OCI-LY1 (cell line): ENCODE results near the gene PTPN5.

Source experiments
- H2AFZ ChIP-seq: fragments of 200-600 bp; sonication (generic), shearing (Covaris generic); 2 replicates; pipeline ENCODE4 v1.6.0; 2014; ENCODE audit warnings: antibody characterized with exemption, mild to moderate bottlenecking, low read length
- H3F3A ChIP-seq: fragments of 200-600 bp; sonication (generic), shearing (Covaris generic); 2 replicates; pipeline ENCODE4 v1.6.0; 2014; ENCODE audit warnings: mild to moderate bottlenecking, antibody characterized with exemption, low read length, moderate library complexity; ENCODE audit not compliant: insufficient read depth
- H3K27ac ChIP-seq: fragments of 200-600 bp; sonication (generic); 2 replicates; pipeline ENCODE4 v1.5.1; 2014; ENCODE audit warnings: low read length, mixed run types, mild to moderate bottlenecking, low read depth; ENCODE audit not compliant: poor library complexity, severe bottlenecking
- H3K27me3 ChIP-seq: fragments of 200-600 bp; sonication (generic); 2 replicates; pipeline ENCODE4 v1.6.0; 2014; ENCODE audit warnings: antibody characterized with exemption, mild to moderate bottlenecking, low read length, moderate library complexity; ENCODE audit not compliant: insufficient read depth
- H3K36me3 ChIP-seq: fragments of 200-600 bp; sonication (generic); 2 replicates; pipeline ENCODE4 v1.6.1; 2014; ENCODE audit warnings: mild to moderate bottlenecking, antibody characterized with exemption, low read length, moderate library complexity, mixed read lengths; ENCODE audit not compliant: insufficient read depth
- H3K4me1 ChIP-seq: fragments of 200-600 bp; sonication (generic); 2 replicates; pipeline ENCODE4 v1.5.1; 2014; ENCODE audit warnings: mild to moderate bottlenecking, low read length, moderate library complexity; ENCODE audit not compliant: insufficient read depth, severe bottlenecking
- H3K4me2 ChIP-seq: fragments of 200-600 bp; sonication (generic), shearing (Covaris generic); 2 replicates; pipeline ENCODE4 v1.6.1; 2014; ENCODE audit warnings: low read length
- H3K4me3 ChIP-seq: fragments of 200-600 bp; sonication (generic); 2 replicates; pipeline ENCODE4 v1.5.1; 2014; ENCODE audit warnings: low read length, low read depth, mild to moderate bottlenecking, mixed read lengths; ENCODE audit not compliant: poor library complexity, severe bottlenecking
- H3K79me2 ChIP-seq: fragments of 200-600 bp; shearing (Covaris generic); 2 replicates; pipeline ENCODE4 v1.6.1; 2016; ENCODE audit warnings: mixed run types, low read length, mixed read lengths; ENCODE audit not compliant: insufficient read depth
- H3K9ac ChIP-seq: fragments of 200-600 bp; sonication (generic), shearing (Covaris generic); 2 replicates; pipeline ENCODE4 v1.6.1; 2014; ENCODE audit warnings: mild to moderate bottlenecking, low read length, mixed read lengths
- H3K9me2 ChIP-seq: fragments of 200-600 bp; sonication (generic), shearing (Covaris generic); 2 replicates; pipeline ENCODE4 v1.6.1; 2014; ENCODE audit warnings: low read depth, mild to moderate bottlenecking, low read length, mixed read lengths
- H3K9me3 ChIP-seq: fragments of 200-600 bp; shearing (Covaris generic); 2 replicates; pipeline ENCODE4 v1.6.1; 2014; ENCODE audit warnings: low read length, mixed read lengths
- H4K20me1 ChIP-seq: fragments of 200-600 bp; sonication (generic), shearing (Covaris generic); 2 replicates; pipeline ENCODE4 v1.6.0; 2016; ENCODE audit warnings: mild to moderate bottlenecking, low read length; ENCODE audit not compliant: insufficient read depth
- CTCF ChIP-seq: fragments of 200-600 bp; sonication (generic), shearing (Covaris generic); IDR thresholded peaks from 2 replicates; pipeline ENCODE4 v1.5.1; 2017; ENCODE audit warnings: mild to moderate bottlenecking, antibody characterized with exemption, low read length, moderate library complexity, mixed read lengths
- EZH2 ChIP-seq: fragments of 200-600 bp; sonication (generic), shearing (Covaris generic); IDR thresholded peaks from 2 replicates; pipeline ENCODE4 v1.8.0; 2017; ENCODE audit warnings: borderline replicate concordance, mixed run types, mild to moderate bottlenecking, antibody characterized with exemption, low read length, moderate library complexity, mixed read lengths

The PTPN5 gene

GRCh38 chr11:18722293-18722637 is 69.3 kb downstream of the PTPN5 start:
- H3K4me3 ChIP-seq, result peak overlapping the region; percentile 66

GRCh38 chr11:18721561-18722292 is 69.9 kb downstream of the PTPN5 start:
- Histone ChIP-seq H3K36me3 (no peaks in the 10 kb centered on the region), H3K4me3 (peak overlapping the region; percentile 66), H4K20me1 (no peaks in the 10 kb centered on the region), H3K4me2 (peak overlapping the region; percentile 86), H2AFZ (peak overlapping the region; percentile 38; the same call in 1 of the 2 replicates), H3K79me2 (no peaks in the 10 kb centered on the region), H3F3A (no peaks in the 10 kb centered on the region), H3K9ac (peak overlapping the region; percentile 57; the same call in 1 of the 2 replicates), H3K27me3 (no peaks in the 10 kb centered on the region), H3K4me1 (peaks cover 9% of the 10 kb centered on the region), H3K9me2 (no peaks in the 10 kb centered on the region), H3K9me3 (no peaks in the 10 kb centered on the region), H3K27ac (no peak overlapping the region)
- TF ChIP-seq CTCF, result peak; percentile 73
- no peak for TF ChIP-seq EZH2

More at GRCh38 chr11:18722293-18722637, 69.3 kb downstream of the PTPN5 start:
- no peak overlapping the region for H3K27ac ChIP-seq
- H3K36me3 ChIP-seq, result no peaks in the 10 kb centered on the region
- peaks cover 9% of the 10 kb centered on the region for H3K4me1 ChIP-seq
- H3K79me2 ChIP-seq, result no peaks in the 10 kb centered on the region
- H3K27me3 ChIP-seq, result no peaks in the 10 kb centered on the region
- H3K9me2 ChIP-seq, result no peaks in the 10 kb centered on the region
- TF ChIP-seq CTCF (no peak; the same call in none of the 2 replicates), EZH2 (no peak)
- no peak overlapping the region for H2AFZ ChIP-seq
- H3K9ac ChIP-seq, result no peak overlapping the region
- no peaks in the 10 kb centered on the region for H4K20me1 ChIP-seq
- H3K4me2 ChIP-seq, result peak overlapping the region; percentile 86
- no peaks in the 10 kb centered on the region for H3K9me3 ChIP-seq
- H3F3A ChIP-seq, result no peaks in the 10 kb centered on the region

- H3K4me2 ChIP-seq, result peak overlapping the region; percentile 86
- H3K27me3 ChIP-seq, result no peaks in the 10 kb centered on the region
- no peaks in the 10 kb centered on the region for H3K9me3 ChIP-seq
- peak overlapping the region; percentile 38; the same call in 1 of the 2 replicates for H2AFZ ChIP-seq
- no peaks in the 10 kb centered on the region for H3F3A ChIP-seq
- no peaks in the 10 kb centered on the region for H4K20me1 ChIP-seq
- peak overlapping the region; percentile 57; the same call in 1 of the 2 replicates for H3K9ac ChIP-seq
- H3K4me1 ChIP-seq, result peaks cover 9% of the 10 kb centered on the region
- no peak for TF ChIP-seq EZH2
- no peak for TF ChIP-seq CTCF
- peak overlapping the region; percentile 66 for H3K4me3 ChIP-seq
- no peaks in the 10 kb centered on the region for H3K36me3 ChIP-seq
- no peak overlapping the region for H3K27ac ChIP-seq
- H3K9me2 ChIP-seq, result no peaks in the 10 kb centered on the region
- H3K79me2 ChIP-seq, result no peaks in the 10 kb centered on the region
Measured at GRCh38 chr11:18720808-18721560, 70.6 kb downstream of the PTPN5 start.
